ENCODE results near the gene PRSS57. TPM values are rescaled to one million over a fixed set of nuclear protein-coding genes. Genes with fewer than 3 reads are reported as not detected.

PRSS57 gene
- total and polyA plus RNA-seq, 2 of the 13 experiments (the other 11 are each of a cell fraction or from before 2014, with no cell fraction given) = 0.12 TPM; not detected in 1

DNA sequence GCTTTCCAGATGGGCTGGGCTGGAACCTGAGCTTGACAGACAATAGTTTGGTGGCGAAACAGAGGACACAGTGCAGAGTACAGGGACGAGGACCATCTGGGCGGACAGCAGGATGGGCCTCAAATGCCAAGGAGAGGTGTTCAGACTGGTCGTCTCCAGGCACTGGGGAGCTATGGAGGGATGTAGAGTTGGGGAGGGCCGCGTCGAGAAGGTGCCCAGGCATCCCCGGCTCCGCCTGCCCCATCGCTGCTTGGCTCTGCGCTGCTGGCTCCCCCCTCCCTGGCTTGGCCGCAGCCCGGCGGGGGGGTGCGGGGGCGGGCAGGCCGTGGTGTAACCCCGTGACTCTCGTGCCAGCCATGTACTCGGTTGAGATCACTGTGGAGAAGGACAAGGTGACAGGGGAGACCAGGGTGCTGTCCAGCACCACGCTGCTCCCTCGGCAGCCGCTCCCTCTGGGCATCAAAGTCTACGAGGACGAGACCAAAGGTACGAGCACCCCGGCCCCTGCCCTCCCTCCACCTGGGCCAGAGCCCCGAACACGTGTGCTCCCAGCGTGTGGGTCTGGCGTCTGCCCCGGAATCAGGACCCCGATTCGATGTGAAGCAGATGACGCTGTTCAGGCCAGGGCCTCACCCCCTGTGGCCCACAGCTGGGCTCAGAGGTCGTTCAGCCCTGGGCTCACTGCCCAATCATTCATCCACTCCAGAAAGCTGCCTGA is 44.9 kb upstream of the PRSS57 start (continued):
- TF ChIP-seq, protein P1, sequence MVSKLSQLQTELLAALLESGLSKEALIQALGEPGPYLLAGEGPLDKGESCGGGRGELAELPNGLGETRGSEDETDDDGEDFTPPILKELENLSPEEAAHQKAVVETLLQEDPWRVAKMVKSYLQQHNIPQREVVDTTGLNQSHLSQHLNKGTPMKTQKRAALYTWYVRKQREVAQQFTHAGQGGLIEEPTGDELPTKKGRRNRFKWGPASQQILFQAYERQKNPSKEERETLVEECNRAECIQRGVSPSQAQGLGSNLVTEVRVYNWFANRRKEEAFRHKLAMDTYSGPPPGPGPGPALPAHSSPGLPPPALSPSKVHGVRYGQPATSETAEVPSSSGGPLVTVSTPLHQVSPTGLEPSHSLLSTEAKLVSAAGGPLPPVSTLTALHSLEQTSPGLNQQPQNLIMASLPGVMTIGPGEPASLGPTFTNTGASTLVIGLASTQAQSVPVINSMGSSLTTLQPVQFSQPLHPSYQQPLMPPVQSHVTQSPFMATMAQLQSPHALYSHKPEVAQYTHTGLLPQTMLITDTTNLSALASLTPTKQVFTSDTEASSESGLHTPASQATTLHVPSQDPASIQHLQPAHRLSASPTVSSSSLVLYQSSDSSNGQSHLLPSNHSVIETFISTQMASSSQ (IDR thresholded peaks at IDR 0.05; ENCODE audit: low read depth) = no peak
- TF ChIP-seq, protein P1 (CRISPR knock-in tag; IDR thresholded peaks at IDR 0.05; ENCODE audit: borderline replicate concordance) = peak; percentile 30; the same call in 1 of the 2 replicates
- peak; percentile 33 to 56; a peak in 3 of 4 replicates for TF ChIP-seq POLR2A (IDR thresholded peaks at IDR 0.05; ENCODE audit: insufficient read depth in 1 of 2, low read depth in 2 of 2, low read length in 2 of 2)
- peak; percentile 39 for TF ChIP-seq TEAD3 (CRISPR knock-in tag; optimal IDR thresholded peaks at IDR 0.05; ENCODE audit: borderline replicate concordance)
- TF ChIP-seq ZZZ3 (CRISPR knock-in tag; IDR thresholded peaks at IDR 0.05; ENCODE audit: borderline replicate concordance) = peak; percentile 87; the same call in 1 of the 2 replicates
- no peak for TF ChIP-seq IRX3 (CRISPR knock-in tag; IDR thresholded peaks at IDR 0.05; ENCODE audit: borderline replicate concordance, low read depth)
- TF ChIP-seq, protein P2, sequence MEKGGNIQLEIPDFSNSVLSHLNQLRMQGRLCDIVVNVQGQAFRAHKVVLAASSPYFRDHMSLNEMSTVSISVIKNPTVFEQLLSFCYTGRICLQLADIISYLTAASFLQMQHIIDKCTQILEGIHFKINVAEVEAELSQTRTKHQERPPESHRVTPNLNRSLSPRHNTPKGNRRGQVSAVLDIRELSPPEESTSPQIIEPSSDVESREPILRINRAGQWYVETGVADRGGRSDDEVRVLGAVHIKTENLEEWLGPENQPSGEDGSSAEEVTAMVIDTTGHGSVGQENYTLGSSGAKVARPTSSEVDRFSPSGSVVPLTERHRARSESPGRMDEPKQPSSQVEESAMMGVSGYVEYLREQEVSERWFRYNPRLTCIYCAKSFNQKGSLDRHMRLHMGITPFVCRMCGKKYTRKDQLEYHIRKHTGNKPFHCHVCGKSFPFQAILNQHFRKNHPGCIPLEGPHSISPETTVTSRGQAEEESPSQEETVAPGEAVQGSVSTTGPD (CRISPR knock-in tag; IDR thresholded peaks at IDR 0.05) = no peak
- no peak for TF ChIP-seq SP1 (IDR thresholded peaks at IDR 0.05)
- no peak for TF ChIP-seq SP1 (CRISPR knock-in tag; IDR thresholded peaks at IDR 0.05)
- TF ChIP-seq, protein P3, sequence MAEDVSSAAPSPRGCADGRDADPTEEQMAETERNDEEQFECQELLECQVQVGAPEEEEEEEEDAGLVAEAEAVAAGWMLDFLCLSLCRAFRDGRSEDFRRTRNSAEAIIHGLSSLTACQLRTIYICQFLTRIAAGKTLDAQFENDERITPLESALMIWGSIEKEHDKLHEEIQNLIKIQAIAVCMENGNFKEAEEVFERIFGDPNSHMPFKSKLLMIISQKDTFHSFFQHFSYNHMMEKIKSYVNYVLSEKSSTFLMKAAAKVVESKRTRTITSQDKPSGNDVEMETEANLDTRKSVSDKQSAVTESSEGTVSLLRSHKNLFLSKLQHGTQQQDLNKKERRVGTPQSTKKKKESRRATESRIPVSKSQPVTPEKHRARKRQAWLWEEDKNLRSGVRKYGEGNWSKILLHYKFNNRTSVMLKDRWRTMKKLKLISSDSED (CRISPR knock-in tag; IDR thresholded peaks at IDR 0.05) = 0 out of 2 replicates have a peak, but pooled peaks have one; percentile 34
- TF ChIP-seq, protein P4, sequence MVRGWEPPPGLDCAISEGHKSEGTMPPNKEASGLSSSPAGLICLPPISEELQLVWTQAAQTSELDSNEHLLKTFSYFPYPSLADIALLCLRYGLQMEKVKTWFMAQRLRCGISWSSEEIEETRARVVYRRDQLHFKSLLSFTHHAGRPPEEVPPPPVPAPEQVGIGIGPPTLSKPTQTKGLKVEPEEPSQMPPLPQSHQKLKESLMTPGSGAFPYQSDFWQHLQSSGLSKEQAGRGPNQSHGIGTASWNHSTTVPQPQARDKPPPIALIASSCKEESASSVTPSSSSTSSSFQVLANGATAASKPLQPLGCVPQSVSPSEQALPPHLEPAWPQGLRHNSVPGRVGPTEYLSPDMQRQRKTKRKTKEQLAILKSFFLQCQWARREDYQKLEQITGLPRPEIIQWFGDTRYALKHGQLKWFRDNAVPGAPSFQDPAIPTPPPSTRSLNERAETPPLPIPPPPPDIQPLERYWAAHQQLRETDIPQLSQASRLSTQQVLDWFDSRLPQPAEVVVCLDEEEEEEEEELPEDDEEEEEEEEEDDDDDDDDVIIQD (CRISPR knock-in tag; IDR thresholded peaks at IDR 0.05; ENCODE audit: low read depth) = no peak
- TF ChIP-seq ZNF615 (CRISPR knock-in tag; IDR thresholded peaks at IDR 0.05; ENCODE audit: borderline replicate concordance) = no peak
- TF ChIP-seq, protein P5, sequence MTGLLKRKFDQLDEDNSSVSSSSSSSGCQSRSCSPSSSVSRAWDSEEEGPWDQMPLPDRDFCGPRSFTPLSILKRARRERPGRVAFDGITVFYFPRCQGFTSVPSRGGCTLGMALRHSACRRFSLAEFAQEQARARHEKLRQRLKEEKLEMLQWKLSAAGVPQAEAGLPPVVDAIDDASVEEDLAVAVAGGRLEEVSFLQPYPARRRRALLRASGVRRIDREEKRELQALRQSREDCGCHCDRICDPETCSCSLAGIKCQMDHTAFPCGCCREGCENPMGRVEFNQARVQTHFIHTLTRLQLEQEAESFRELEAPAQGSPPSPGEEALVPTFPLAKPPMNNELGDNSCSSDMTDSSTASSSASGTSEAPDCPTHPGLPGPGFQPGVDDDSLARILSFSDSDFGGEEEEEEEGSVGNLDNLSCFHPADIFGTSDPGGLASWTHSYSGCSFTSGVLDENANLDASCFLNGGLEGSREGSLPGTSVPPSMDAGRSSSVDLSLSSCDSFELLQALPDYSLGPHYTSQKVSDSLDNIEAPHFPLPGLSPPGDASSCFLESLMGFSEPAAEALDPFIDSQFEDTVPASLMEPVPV (CRISPR knock-in tag; IDR thresholded peaks at IDR 0.05) = peak; percentile 93; the same call in 1 of the 2 replicates
- no peak for TF ChIP-seq PHB2 (IDR thresholded peaks at IDR 0.05; ENCODE audit: partially characterized antibody)
- TF ChIP-seq ZBTB43 (CRISPR knock-in tag; conservative IDR thresholded peaks at IDR 0.05) = no peak; the same call in 1 of the 2 replicates
- peak; percentile 69 for TF ChIP-seq SKI (IDR thresholded peaks at IDR 0.05; ENCODE audit: partially characterized antibody)
- no peak for TF ChIP-seq HOXA7 (CRISPR knock-in tag; IDR thresholded peaks at IDR 0.05)
- no peak for TF ChIP-seq NFRKB (IDR thresholded peaks at IDR 0.05)

Measured in HepG2 (cell line).